Colonic mucosa (tissue), 4 donors: Measurements from ENCODE around the gene FRMD4B. TPM values are rescaled to one million over a fixed set of nuclear protein-coding genes. Genes with fewer than 3 reads are reported as not detected.
A peak's percentile ranks its signal among the peaks of the same experiment; 100 is the strongest.

ENCODE experiments used
- DNase-seq: peaks from one replicate; pipeline ENCODE4 v3.0.0-alpha.2; 2020
- H3K27ac ChIP-seq: fragments of 200-600 bp; one replicate; pipeline ENCODE4 v1.8.0; 2021
- H3K27me3 ChIP-seq: fragments of 200-600 bp; one replicate; pipeline ENCODE4 v1.8.0; 2021
- H3K36me3 ChIP-seq: fragments of 200-600 bp; one replicate; pipeline ENCODE4 v1.8.0; 2021
- H3K4me1 ChIP-seq: fragments of 200-600 bp; one replicate; pipeline ENCODE4 v1.8.0; 2021; ENCODE audit warnings: mild to moderate bottlenecking
- H3K4me3 ChIP-seq: fragments of 200-600 bp; one replicate; pipeline ENCODE4 v1.8.0; 2021
- H3K9ac ChIP-seq, 2 donors: one replicate each; pipeline ENCODE4 v1.7.0; 2013; ENCODE audit warnings: control low read depth in 2 of 2, low read depth in 2 of 2, low read length in 2 of 2
- H3K9me3 ChIP-seq: fragments of 200-600 bp; one replicate; pipeline ENCODE4 v1.8.0; 2021
- intact Hi-C: fragments of 100-400 bp; cut with DNase I; formaldehyde crosslinking; loops from one replicate; pipeline ENCODE4 v1.14.1; 2022
- total RNA-seq, 2 donors: library from RNA; stranded (reverse); fragmentation: NEBNext Ultra II Directional in 1 of 2; extraction: Animal tissue kit (Norgen Biotek cat#: 25700) in 1 of 2; gene quantifications; one replicate each; pipeline ENCODE4 v1.2.1, GENCODE V29; 2021
- TF ChIP-seq, protein P1 (sequence below): fragments of 200-600 bp; IDR thresholded peaks from one replicate; pipeline ENCODE4 v1.8.0; 2022; ENCODE audit warnings: antibody characterized with exemption, mild to moderate bottlenecking
- donor health status: healthy.
- donor health status: DM: no; HTN: no; CAD: no.
- donor health status: DM: no; HTN: no; CAD: no.

FRMD4B gene
- total RNA-seq, 2 donors from 2014 or later, result 13.5 to 21.1 TPM

DNA sequence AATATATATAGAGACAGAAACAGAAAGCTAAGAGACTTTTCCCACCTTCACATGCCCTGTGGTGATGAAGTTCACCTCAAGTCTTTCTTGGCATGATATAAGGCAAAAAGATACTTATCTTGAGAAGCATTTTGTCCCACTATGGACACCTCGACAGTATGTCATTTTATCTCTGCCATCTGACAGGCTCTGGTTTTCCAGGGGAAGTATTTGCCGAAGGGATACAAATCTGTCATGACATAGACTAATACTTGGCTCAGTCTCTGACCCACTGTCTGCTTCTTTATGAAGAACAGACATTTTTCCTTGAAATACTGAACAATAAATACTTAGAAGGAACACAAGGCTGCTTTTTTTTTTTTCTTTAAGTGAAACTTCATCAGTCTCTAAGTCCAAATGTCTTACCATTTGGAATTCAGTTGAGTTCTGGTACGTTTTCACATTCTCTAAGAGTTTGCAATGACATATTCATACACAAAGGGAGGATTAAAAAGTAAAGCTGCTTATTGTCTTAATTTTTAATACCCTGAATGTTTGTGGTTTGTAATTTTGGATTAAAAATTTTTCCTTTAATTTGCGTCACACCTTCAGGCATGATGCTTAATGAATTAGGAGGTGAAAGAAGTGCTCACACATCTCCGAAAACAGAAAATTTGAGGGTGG is 175.7 kb downstream of the FRMD4B start:
- H3K27me3 ChIP-seq, result no peaks in the 10 kb centered on the region
- TF ChIP-seq, protein P1, sequence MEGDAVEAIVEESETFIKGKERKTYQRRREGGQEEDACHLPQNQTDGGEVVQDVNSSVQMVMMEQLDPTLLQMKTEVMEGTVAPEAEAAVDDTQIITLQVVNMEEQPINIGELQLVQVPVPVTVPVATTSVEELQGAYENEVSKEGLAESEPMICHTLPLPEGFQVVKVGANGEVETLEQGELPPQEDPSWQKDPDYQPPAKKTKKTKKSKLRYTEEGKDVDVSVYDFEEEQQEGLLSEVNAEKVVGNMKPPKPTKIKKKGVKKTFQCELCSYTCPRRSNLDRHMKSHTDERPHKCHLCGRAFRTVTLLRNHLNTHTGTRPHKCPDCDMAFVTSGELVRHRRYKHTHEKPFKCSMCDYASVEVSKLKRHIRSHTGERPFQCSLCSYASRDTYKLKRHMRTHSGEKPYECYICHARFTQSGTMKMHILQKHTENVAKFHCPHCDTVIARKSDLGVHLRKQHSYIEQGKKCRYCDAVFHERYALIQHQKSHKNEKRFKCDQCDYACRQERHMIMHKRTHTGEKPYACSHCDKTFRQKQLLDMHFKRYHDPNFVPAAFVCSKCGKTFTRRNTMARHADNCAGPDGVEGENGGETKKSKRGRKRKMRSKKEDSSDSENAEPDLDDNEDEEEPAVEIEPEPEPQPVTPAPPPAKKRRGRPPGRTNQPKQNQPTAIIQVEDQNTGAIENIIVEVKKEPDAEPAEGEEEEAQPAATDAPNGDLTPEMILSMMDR, result no peak

DNA sequence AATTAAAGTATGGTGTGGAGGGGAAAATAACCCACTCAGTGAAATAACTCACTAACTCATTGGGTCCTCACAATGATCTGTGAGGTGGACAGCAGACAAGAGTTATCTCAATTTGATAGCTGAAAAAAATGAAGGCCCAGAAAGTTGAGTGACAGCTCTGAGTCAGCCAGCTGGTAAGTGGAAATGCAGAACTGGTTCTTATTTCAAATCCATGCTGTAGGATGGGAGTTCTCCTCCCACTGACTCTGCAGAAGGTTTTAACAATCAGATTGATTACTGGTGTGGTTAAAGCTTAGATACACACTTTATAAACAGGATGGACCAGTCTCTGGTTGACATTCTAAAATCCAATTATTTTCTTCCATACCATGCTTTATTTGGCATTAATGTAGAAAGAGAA is 176.5 kb downstream of the FRMD4B start:
- Histone ChIP-seq H3K4me1 (no peaks in the 10 kb centered on the region), H3K4me3 (no peak overlapping the region), H3K27me3 (no peaks in the 10 kb centered on the region), H3K36me3 (no peaks in the 10 kb centered on the region), H3K27ac (no peak overlapping the region), H3K9me3 (no peaks in the 10 kb centered on the region), H3K9ac (no peak overlapping the region)
- intact Hi-C loops, result no loop called here
- TF ChIP-seq, protein P1, result no peak
- DNase-seq, result no peak

More for the DNA sequence above, 175.7 kb downstream of the FRMD4B start:
- H3K4me3 ChIP-seq, result no peak overlapping the region
- no peak overlapping the region for H3K27ac ChIP-seq
- no peaks in the 10 kb centered on the region for H3K36me3 ChIP-seq
- no peak for DNase-seq
- H3K9ac ChIP-seq, result no peak overlapping the region
- H3K9me3 ChIP-seq, result no peaks in the 10 kb centered on the region
- no peaks in the 10 kb centered on the region for H3K4me1 ChIP-seq
- intact Hi-C loops, result no loop called here

DNA sequence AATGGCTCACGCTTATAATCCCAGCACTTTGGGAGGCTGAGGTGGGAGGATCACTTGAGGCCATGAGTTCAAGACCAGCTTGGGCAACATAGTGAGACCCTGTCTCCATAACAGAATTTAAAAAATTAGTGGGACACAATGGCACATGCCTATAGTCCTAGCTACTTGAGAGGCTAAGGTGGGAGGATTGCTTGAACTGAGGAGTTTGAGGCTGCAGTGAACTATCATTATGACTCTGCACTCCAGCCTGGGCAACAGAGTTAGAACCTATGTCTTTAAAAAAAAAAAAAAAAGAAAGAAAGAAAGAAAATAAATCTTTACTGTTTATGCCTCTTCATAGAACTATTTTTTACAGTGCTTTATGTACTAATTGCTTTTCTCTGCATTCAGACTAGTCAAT is 178.9 kb downstream of the FRMD4B start:
- TF ChIP-seq, protein P1, result no peak
- H3K9ac ChIP-seq, result no peak overlapping the region

DNA sequence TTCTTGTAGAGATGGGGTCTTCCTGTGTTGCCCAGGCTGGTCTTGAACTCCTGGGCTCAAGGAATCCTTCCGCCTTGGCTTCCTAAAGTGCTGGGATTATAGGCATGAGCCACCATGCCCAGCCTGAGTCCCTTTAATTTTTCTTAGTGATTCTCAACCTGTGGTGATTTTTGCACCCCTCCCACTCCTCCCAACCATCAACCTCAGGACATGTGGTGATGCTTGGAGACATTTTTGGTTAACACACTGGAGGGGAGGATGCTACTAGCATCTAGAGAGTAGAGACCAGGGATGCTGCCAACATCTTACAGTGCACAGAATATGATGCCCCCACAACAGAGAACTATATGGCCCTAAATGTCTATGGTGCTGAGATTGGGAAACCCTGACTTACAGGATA is 180.5 kb downstream of the FRMD4B start:
- DNase-seq, result no peak
- Histone ChIP-seq H3K27me3 (no peaks in the 10 kb centered on the region), H3K36me3 (no peaks in the 10 kb centered on the region), H3K27ac (no peak overlapping the region), H3K4me1 (no peaks in the 10 kb centered on the region), H3K9ac (no peak overlapping the region), H3K4me3 (no peak overlapping the region), H3K9me3 (no peaks in the 10 kb centered on the region)
- TF ChIP-seq, protein P1, result no peak
- intact Hi-C loops, result no loop called here

More for the DNA sequence above, 178.9 kb downstream of the FRMD4B start:
- Histone ChIP-seq H3K27me3 (no peaks in the 10 kb centered on the region), H3K27ac (no peak overlapping the region), H3K36me3 (no peaks in the 10 kb centered on the region), H3K4me3 (no peak overlapping the region), H3K9me3 (no peaks in the 10 kb centered on the region), H3K4me1 (no peaks in the 10 kb centered on the region)
- intact Hi-C loops, result no loop called here
- DNase-seq, result no peak

DNA sequence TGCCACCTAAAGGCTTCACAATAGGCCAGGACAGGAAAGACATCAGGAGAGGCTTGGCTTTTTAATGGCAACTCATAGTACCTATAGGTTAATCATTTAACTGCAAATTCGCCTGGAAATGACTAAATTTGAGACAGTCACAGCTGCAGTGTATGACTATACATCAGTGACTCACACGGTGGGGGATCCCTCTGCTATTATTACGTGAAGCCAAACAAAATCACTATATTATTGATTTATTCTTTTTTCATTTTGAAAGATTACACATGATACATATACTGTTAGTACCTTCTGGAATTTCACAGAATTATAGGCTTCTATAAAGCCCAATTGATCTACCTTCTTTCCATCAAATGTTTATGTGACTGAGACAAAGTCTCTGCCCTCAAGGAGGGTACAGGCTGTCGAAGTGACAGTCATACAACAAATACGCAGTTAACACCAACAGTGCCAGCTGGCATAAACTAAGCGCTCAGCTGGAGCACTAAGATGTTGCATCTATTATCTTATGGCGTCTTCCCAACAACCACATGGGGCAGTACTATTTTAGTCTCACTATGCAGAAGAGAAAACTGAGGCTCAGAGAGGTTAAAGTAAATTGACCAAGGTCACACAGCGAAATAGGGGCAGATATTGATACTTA is 181.5 kb downstream of the FRMD4B start:
- Histone ChIP-seq H3K36me3 (no peaks in the 10 kb centered on the region), H3K4me1 (no peaks in the 10 kb centered on the region), H3K27me3 (no peaks in the 10 kb centered on the region), H3K4me3 (no peak overlapping the region), H3K9me3 (no peaks in the 10 kb centered on the region), H3K27ac (peak overlapping the region; percentile 24), H3K9ac (peak overlapping the region in 1 of 2 donors; percentile 55)
- DNase-seq, result no peak
- TF ChIP-seq, protein P1, result no peak
- intact Hi-C loops, result no loop called here
